Measurements from ENCODE around the gene TRMT11. TPM values are rescaled to one million over a fixed set of nuclear protein-coding genes. Genes with fewer than 3 reads are reported as not detected.

Gene TRMT11
- total RNA-seq, 1 donor from 2014 or later, result 20.4 TPM

- TF ChIP-seq CTCF (IDR thresholded peaks at IDR 0.05), result no peak
Observed at GRCh38 chr6:126075335-126076071, 89.2 kb downstream of the TRMT11 start.

DNA sequence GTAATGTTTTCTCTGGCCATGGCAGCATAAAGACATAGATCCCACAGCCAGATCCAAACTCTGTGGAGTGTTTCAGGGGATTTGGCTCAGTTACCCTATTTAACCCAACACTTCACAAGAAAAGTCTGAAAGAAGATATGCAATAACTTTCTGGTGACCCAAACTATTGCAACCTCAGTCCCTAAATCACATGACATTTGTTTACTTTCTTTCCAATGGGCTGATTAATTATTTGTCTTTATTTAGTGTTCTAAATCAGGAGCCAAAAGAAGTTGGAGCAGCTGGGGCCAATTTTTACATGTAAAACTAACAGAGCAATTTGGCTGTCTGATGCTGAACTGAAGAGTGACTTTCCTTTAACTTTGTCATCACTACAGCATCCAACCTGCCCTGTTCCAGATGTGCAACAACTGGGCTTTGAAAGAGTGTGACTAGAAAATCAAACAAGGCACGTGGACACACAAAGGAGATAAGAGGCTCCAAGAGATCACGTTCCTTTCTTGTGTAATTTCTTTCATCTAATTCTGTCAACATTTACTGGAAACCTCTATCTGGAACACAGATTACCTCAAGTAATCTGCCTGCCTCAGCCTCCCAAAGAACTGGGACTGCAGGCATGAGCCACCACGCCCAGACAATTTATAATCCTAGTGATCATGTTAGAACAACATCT is 90.8 kb downstream of the TRMT11 start:
- no peak for TF ChIP-seq CTCF (IDR thresholded peaks at IDR 0.05)
- H3K27ac Mint-ChIP-seq (ENCODE audit: unreplicated experiment), result no peak overlapping the region
- peaks cover 7% of the 10 kb centered on the region for H3K36me3 Mint-ChIP-seq (ENCODE audit: unreplicated experiment)
- H3K27me3 Mint-ChIP-seq (ENCODE audit: unreplicated experiment), result no peaks in the 10 kb centered on the region
- H3K4me3 Mint-ChIP-seq (ENCODE audit: unreplicated experiment), result no peak overlapping the region
- DNase-seq (ENCODE audit: extremely low spot score, unreplicated experiment), result no peak
- no peaks in the 10 kb centered on the region for H3K4me1 Mint-ChIP-seq (ENCODE audit: unreplicated experiment)
- no peaks in the 10 kb centered on the region for H3K9me3 Mint-ChIP-seq (ENCODE audit: unreplicated experiment)

More at GRCh38 chr6:126075335-126076071, 89.2 kb downstream of the TRMT11 start:
- H3K4me3 Mint-ChIP-seq (ENCODE audit: unreplicated experiment), result no peak overlapping the region
- no peak for DNase-seq (ENCODE audit: extremely low spot score, unreplicated experiment)
- H3K36me3 Mint-ChIP-seq (ENCODE audit: unreplicated experiment), result peaks cover 7% of the 10 kb centered on the region
- H3K9me3 Mint-ChIP-seq (ENCODE audit: unreplicated experiment), result no peaks in the 10 kb centered on the region
- H3K27ac Mint-ChIP-seq (ENCODE audit: unreplicated experiment), result no peak overlapping the region
- H3K27me3 Mint-ChIP-seq (ENCODE audit: unreplicated experiment), result no peaks in the 10 kb centered on the region
- H3K4me1 Mint-ChIP-seq (ENCODE audit: unreplicated experiment), result no peaks in the 10 kb centered on the region

GRCh38 chr6:126077810-126078776 is 91.8 kb downstream of the TRMT11 start:
- H3K36me3 Mint-ChIP-seq (ENCODE audit: unreplicated experiment), result peaks cover 7% of the 10 kb centered on the region
- no peaks in the 10 kb centered on the region for H3K9me3 Mint-ChIP-seq (ENCODE audit: unreplicated experiment)
- no peaks in the 10 kb centered on the region for H3K27me3 Mint-ChIP-seq (ENCODE audit: unreplicated experiment)
- no peak for DNase-seq (ENCODE audit: extremely low spot score, unreplicated experiment)
- no peak overlapping the region for H3K27ac Mint-ChIP-seq (ENCODE audit: unreplicated experiment)
- no peaks in the 10 kb centered on the region for H3K4me1 Mint-ChIP-seq (ENCODE audit: unreplicated experiment)
- H3K4me3 Mint-ChIP-seq (ENCODE audit: unreplicated experiment), result no peak overlapping the region
- TF ChIP-seq CTCF (IDR thresholded peaks at IDR 0.05), result no peak

GRCh38 chr6:126083875-126084274 is 97.5 kb downstream of the TRMT11 start:
- H3K4me1 Mint-ChIP-seq (ENCODE audit: unreplicated experiment), result no peaks in the 10 kb centered on the region
- H3K4me3 Mint-ChIP-seq (ENCODE audit: unreplicated experiment), result no peak overlapping the region
- H3K9me3 Mint-ChIP-seq (ENCODE audit: unreplicated experiment), result peaks cover 9% of the 10 kb centered on the region
- no peaks in the 10 kb centered on the region for H3K27me3 Mint-ChIP-seq (ENCODE audit: unreplicated experiment)
- H3K27ac Mint-ChIP-seq (ENCODE audit: unreplicated experiment), result no peak overlapping the region
- no peak for DNase-seq (ENCODE audit: extremely low spot score, unreplicated experiment)
- H3K36me3 Mint-ChIP-seq (ENCODE audit: unreplicated experiment), result peaks cover 8% of the 10 kb centered on the region
- no peak for TF ChIP-seq CTCF (IDR thresholded peaks at IDR 0.05)
